Measurements from ENCODE around the gene EVI2A.

DNA sequence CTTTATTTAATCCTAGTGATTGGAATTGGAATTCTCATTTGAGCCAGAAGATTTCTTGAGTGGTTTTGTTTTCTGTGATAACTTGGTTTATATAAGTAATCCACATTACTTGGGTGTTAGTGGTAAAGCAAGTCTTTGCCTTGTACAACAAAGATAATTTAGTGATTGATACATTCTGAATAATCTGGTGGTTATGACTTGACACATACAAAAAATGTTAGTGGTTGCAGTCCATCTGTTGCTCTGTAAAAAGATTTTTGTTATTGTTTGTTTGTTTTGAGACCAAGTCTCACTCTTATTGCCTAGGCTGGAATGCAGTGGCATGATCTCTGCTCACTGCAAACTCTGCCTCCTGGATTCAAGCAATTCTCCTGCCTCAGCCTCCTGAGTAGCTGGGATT, 37.6 kb downstream of the EVI2A start:
- TF ChIP-seq CTCF (IDR thresholded peaks at IDR 0.05) (no peak), POLR2AphosphoS5 (IDR thresholded peaks at IDR 0.05) (no peak), POLR2A (IDR thresholded peaks at IDR 0.05) (no peak)

All from prostate gland (tissue), 2 donors.